ENCODE data around the gene TGFBR2. TPM values are rescaled to one million over a fixed set of nuclear protein-coding genes. Genes with fewer than 3 reads are reported as not detected.

The TGFBR2 gene
- total RNA-seq, 2 donors from 2014 or later = 243 to 291 TPM

- DNase-seq (ENCODE audit: low spot score) = no peak
- intact Hi-C loops (cut with DNase I) = no loop called here
Observed at GRCh38 chr3:30720586-30721313, 114.3 kb downstream of the TGFBR2 start.

- intact Hi-C loops (cut with DNase I) = no loop called here
- no peak for DNase-seq (ENCODE audit: low spot score)
Observed at GRCh38 chr3:30721314-30721634, 114.9 kb downstream of the TGFBR2 start.

- intact Hi-C loops (cut with DNase I) = no loop called here
- DNase-seq (ENCODE audit: low spot score) = no peak
Observed at GRCh38 chr3:30723211-30723610, 116.8 kb downstream of the TGFBR2 start.

GRCh38 chr3:30724863-30725262 is 118.5 kb downstream of the TGFBR2 start:
- no peak for DNase-seq (ENCODE audit: low spot score)
- intact Hi-C loops (cut with DNase I) = no loop called here

GRCh38 chr3:30728143-30728542 is 121.7 kb downstream of the TGFBR2 start:
- peak; percentile 62 for DNase-seq (ENCODE audit: low spot score)
- intact Hi-C loops (cut with DNase I) = no loop called here

- intact Hi-C loops (cut with DNase I) = no loop called here
Observed at GRCh38 chr3:30729512-30729911, 123.1 kb downstream of the TGFBR2 start.

GRCh38 chr3:30729936-30730335 is 123.5 kb downstream of the TGFBR2 start:
- DNase-seq (ENCODE audit: low spot score) = no peak
- intact Hi-C loops (cut with DNase I) = no loop called here

More at GRCh38 chr3:30729512-30729911, 123.1 kb downstream of the TGFBR2 start:
- DNase-seq (ENCODE audit: low spot score) = no peak

GRCh38 chr3:30730967-30731366 is 124.6 kb downstream of the TGFBR2 start:
- intact Hi-C loops (cut with DNase I) = no loop called here
- no peak for DNase-seq (ENCODE audit: low spot score)

GRCh38 chr3:30733209-30733608 is 126.8 kb downstream of the TGFBR2 start:
- intact Hi-C loops (cut with DNase I) = no loop called here
- no peak for DNase-seq (ENCODE audit: low spot score)

GRCh38 chr3:30733696-30734095 is 127.3 kb downstream of the TGFBR2 start:
- DNase-seq (ENCODE audit: low spot score) = no peak
- intact Hi-C loops (cut with DNase I) = no loop called here

GRCh38 chr3:30737743-30738499 is 131.5 kb downstream of the TGFBR2 start:
- no peak for DNase-seq (ENCODE audit: low spot score)
- intact Hi-C loops (cut with DNase I) = no loop called here

- no peak for DNase-seq (ENCODE audit: low spot score)
Observed at GRCh38 chr3:30738605-30739004, 132.2 kb downstream of the TGFBR2 start.

GRCh38 chr3:30741889-30742288 is 135.5 kb downstream of the TGFBR2 start:
- no peak for DNase-seq (ENCODE audit: low spot score)
- intact Hi-C loops (cut with DNase I) = no loop called here

More at GRCh38 chr3:30738605-30739004, 132.2 kb downstream of the TGFBR2 start:
- intact Hi-C loops (cut with DNase I) = no loop called here

- intact Hi-C loops (cut with DNase I) = no loop called here
Observed at GRCh38 chr3:30742796-30743619, 136.6 kb downstream of the TGFBR2 start.

More at GRCh38 chr3:30742796-30743619, 136.6 kb downstream of the TGFBR2 start:
- DNase-seq (ENCODE audit: low spot score) = no peak
